Lower leg skin (tissue), 4 donors: ENCODE data around the gene TUBA4B. TPM values are rescaled to one million over a fixed set of nuclear protein-coding genes. Genes with fewer than 3 reads are reported as not detected.

Experiments
- DNase-seq, 2 donors: peaks; one replicate each; pipeline ENCODE4 v3.0.0-alpha.2; 2019; ENCODE audit warnings: low spot score in 2 of 2
- H3K4me3 ChIP-seq: fragments of 200-600 bp; sonication (generic); 2 replicates; pipeline ENCODE4 v1.5.1; 2017; ENCODE audit warnings: mild to moderate bottlenecking, low read depth; ENCODE audit not compliant: poor library complexity, severe bottlenecking
- CTCF ChIP-seq, 3 donors: fragments of 450-650 bp; IDR thresholded peaks; one replicate each; pipeline ENCODE4 v1.5.1; 2016; ENCODE audit warnings: antibody characterized with exemption in 3 of 3, mild to moderate bottlenecking in 3 of 3, moderate library complexity in 2 of 3
- POLR2A ChIP-seq, 2 donors: fragments of 450-650 bp; IDR thresholded peaks; one replicate each; pipeline ENCODE4 v1.6.1; 2016 to 2017; ENCODE audit warnings: antibody characterized with exemption in 2 of 2, mild to moderate bottlenecking in 1 of 2, moderate library complexity in 1 of 2
- whole genome bisulfite sequencing, 2 donors: methylation state at CpG; one replicate each; pipeline ENCODE4 v1.1.5; 2018; 5-methylcytosine and 5-hydroxymethylcytosine counted together
- intact Hi-C: fragments of 100-400 bp; cut with DNase I; formaldehyde crosslinking; loops from one replicate; pipeline ENCODE4 v1.15.0; 2023; ENCODE audit warnings: low total_unique reads
- total RNA-seq, 4 donors: library from RNA; depleted of rRNA; stranded (reverse); fragments of >200 nt; gene quantifications; one replicate each; pipeline ENCODE4 v1.1.0, GENCODE V29; 2016

Gene TUBA4B
- total RNA-seq, 4 donors from 2014 or later = not detected

GRCh38 chr2:219289537-219290361 is 36.7 kb downstream of the TUBA4B start:
- intact Hi-C loops = no loop called here
- no peak for TF ChIP-seq POLR2A (IDR thresholded peaks at IDR 0.05)
- no peak for TF ChIP-seq CTCF (IDR thresholded peaks at IDR 0.05)
- peak in 1 of 2 donors; percentile 91 for DNase-seq

GRCh38 chr2:219290381-219291171 is 37.5 kb downstream of the TUBA4B start:
- H3K4me3 ChIP-seq = no peak overlapping the region
- peak in 1 of 2 donors; percentile 81 for DNase-seq
- WGBS, 2 donors = 89% methylated on average over 16 of the region's 16 CpGs
- TF ChIP-seq POLR2A (IDR thresholded peaks at IDR 0.05) (no peak), CTCF (IDR thresholded peaks at IDR 0.05) (no peak)
- intact Hi-C loops = no loop called here

More at GRCh38 chr2:219289537-219290361, 36.7 kb downstream of the TUBA4B start:
- H3K4me3 ChIP-seq = no peak overlapping the region
- 17 to 25% methylated on average over 15 to 16 of the region's 16 CpGs for WGBS, 2 donors

- intact Hi-C loops = no loop called here
- DNase-seq = peak in 1 of 2 donors; percentile 74
- WGBS, 2 donors = 80 to 90% methylated on average over 7 of the region's 7 CpGs
- H3K4me3 ChIP-seq = no peak overlapping the region
- TF ChIP-seq CTCF (IDR thresholded peaks at IDR 0.05) (no peak), POLR2A (IDR thresholded peaks at IDR 0.05) (no peak)
Measured at GRCh38 chr2:219291394-219291793, 38.4 kb downstream of the TUBA4B start.

GRCh38 chr2:219291910-219292490 is 39.0 kb downstream of the TUBA4B start:
- no peak overlapping the region for H3K4me3 ChIP-seq
- TF ChIP-seq CTCF (IDR thresholded peaks at IDR 0.05) (no peak), POLR2A (IDR thresholded peaks at IDR 0.05) (no peak)
- 75 to 84% methylated on average over 4 of the region's 4 CpGs for WGBS, 2 donors
- intact Hi-C loops = no loop called here
- DNase-seq = peak in 1 of 2 donors; percentile 74

GRCh38 chr2:219292616-219293015 is 39.6 kb downstream of the TUBA4B start:
- DNase-seq = peak in 1 of 2 donors; percentile 75
- WGBS, 2 donors = 87 to 91% methylated on average over 9 of the region's 9 CpGs
- intact Hi-C loops = no loop called here
- H3K4me3 ChIP-seq = no peak overlapping the region
- TF ChIP-seq POLR2A (IDR thresholded peaks at IDR 0.05) (no peak), CTCF (IDR thresholded peaks at IDR 0.05) (no peak)
